Loucy (cell line): ENCODE data around the gene FYN.

Experiments used
- H2AFZ ChIP-seq: fragments of 200-600 bp; sonication (generic); 2 replicates; pipeline ENCODE4 v1.6.0; 2016; ENCODE audit warnings: antibody characterized with exemption, mild to moderate bottlenecking, low read length, moderate library complexity
- H3F3A ChIP-seq: fragments of 200-600 bp; 2 replicates; pipeline ENCODE4 v1.6.0; 2016; ENCODE audit warnings: antibody characterized with exemption, low read depth, mild to moderate bottlenecking
- H3K27me3 ChIP-seq: fragments of 200-600 bp; sonication (generic); 2 replicates; pipeline ENCODE4 v1.6.1; 2014; ENCODE audit warnings: low read length, mild to moderate bottlenecking; ENCODE audit not compliant: insufficient read depth, poor library complexity, severe bottlenecking
- H3K36me3 ChIP-seq: fragments of 200-600 bp; sonication (generic); 2 replicates; pipeline ENCODE4 v1.6.1; 2016; ENCODE audit warnings: low read length; ENCODE audit not compliant: insufficient read depth
- H3K4me1 ChIP-seq: fragments of 200-600 bp; sonication (generic); 2 replicates; pipeline ENCODE4 v1.5.1; 2014; ENCODE audit warnings: low read length, mild to moderate bottlenecking; ENCODE audit not compliant: insufficient read depth, poor library complexity, severe bottlenecking
- H3K4me2 ChIP-seq: fragments of 200-600 bp; sonication (generic); 2 replicates; pipeline ENCODE4 v1.6.0; 2014; ENCODE audit warnings: antibody characterized with exemption, low read length, low read depth, mild to moderate bottlenecking; ENCODE audit not compliant: poor library complexity, severe bottlenecking
- H3K4me3 ChIP-seq: fragments of 200-600 bp; sonication (generic); 2 replicates; pipeline ENCODE4 v1.5.1; 2014; ENCODE audit warnings: low read length, mild to moderate bottlenecking, mixed read lengths; ENCODE audit not compliant: poor library complexity, severe bottlenecking
- H3K79me2 ChIP-seq: fragments of 200-600 bp; sonication (generic); 2 replicates; pipeline ENCODE4 v1.6.1; 2014; ENCODE audit warnings: low read length; ENCODE audit not compliant: insufficient read depth
- H3K9ac ChIP-seq: fragments of 200-600 bp; sonication (generic); 2 replicates; pipeline ENCODE4 v1.6.0; 2014; ENCODE audit warnings: mild to moderate bottlenecking, low read depth, low read length, moderate library complexity; ENCODE audit not compliant: poor library complexity, severe bottlenecking
- H3K9me2 ChIP-seq: fragments of 200-600 bp; sonication (generic); replicated peaks from 2 replicates; pipeline ENCODE4 v1.6.1; 2016; ENCODE audit warnings: low read depth, low read length, mixed read lengths
- H3K9me3 ChIP-seq: fragments of 200-600 bp; sonication (generic); 2 replicates; pipeline ENCODE4 v1.6.1; 2014; ENCODE audit warnings: mild to moderate bottlenecking, antibody characterized with exemption, low read length, low read depth; ENCODE audit not compliant: insufficient read depth
- H4K20me1 ChIP-seq: fragments of 200-600 bp; sonication (generic); 2 replicates; pipeline ENCODE4 v1.6.0; 2014; ENCODE audit warnings: antibody characterized with exemption, low read length, mild to moderate bottlenecking; ENCODE audit not compliant: insufficient read depth, poor library complexity, severe bottlenecking
- CTCF ChIP-seq: fragments of 200-600 bp; sonication (generic); conservative IDR thresholded peaks from 2 replicates; pipeline ENCODE4 v1.5.1; 2014; ENCODE audit warnings: mild to moderate bottlenecking, antibody characterized with exemption, low read length
- EZH2phosphoT487 ChIP-seq: fragments of 200-600 bp; IDR thresholded peaks from 2 replicates; pipeline ENCODE4 v1.6.1; 2018; ENCODE audit warnings: antibody characterized with exemption, mild to moderate bottlenecking, moderate library complexity, borderline replicate concordance

The FYN gene

GRCh38 chr6:111711984-111712752 lies 161.1 kb downstream of the FYN start:
- Histone ChIP-seq H3K9me3 (no peaks in the 10 kb centered on the region), H4K20me1 (no peaks in the 10 kb centered on the region), H3F3A (no peaks in the 10 kb centered on the region), H3K9ac (no peak overlapping the region), H3K4me1 (no peaks in the 10 kb centered on the region), H3K4me2 (no peak overlapping the region), H3K79me2 (no peaks in the 10 kb centered on the region), H2AFZ (no peak overlapping the region), H3K4me3 (no peak overlapping the region), H3K9me2 (no peaks in the 10 kb centered on the region), H3K27me3 (no peaks in the 10 kb centered on the region), H3K36me3 (peaks cover 60% of the 10 kb centered on the region; the same call in 1 of the 2 replicates)
- TF ChIP-seq EZH2phosphoT487 (no peak), CTCF (no peak)

- Histone ChIP-seq H3K9me3 (no peaks in the 10 kb centered on the region), H3K36me3 (peaks cover 64% of the 10 kb centered on the region; the same call in 1 of the 2 replicates), H3K4me3 (no peak overlapping the region), H3K9me2 (no peaks in the 10 kb centered on the region), H3K9ac (no peak overlapping the region), H3K79me2 (no peaks in the 10 kb centered on the region), H3K27me3 (no peaks in the 10 kb centered on the region), H2AFZ (no peak overlapping the region), H4K20me1 (no peaks in the 10 kb centered on the region), H3K4me2 (no peak overlapping the region), H3F3A (no peaks in the 10 kb centered on the region), H3K4me1 (no peaks in the 10 kb centered on the region)
- TF ChIP-seq EZH2phosphoT487, result no peak
- TF ChIP-seq CTCF, result no peak
Measured at GRCh38 chr6:111711476-111711875, 161.8 kb downstream of the FYN start.

GRCh38 chr6:111710911-111711310 lies 162.3 kb downstream of the FYN start:
- Histone ChIP-seq H3K79me2 (no peaks in the 10 kb centered on the region), H3F3A (no peaks in the 10 kb centered on the region), H3K36me3 (peaks cover 68% of the 10 kb centered on the region; the same call in 1 of the 2 replicates), H3K27me3 (no peaks in the 10 kb centered on the region), H3K9me2 (no peaks in the 10 kb centered on the region), H2AFZ (no peak overlapping the region), H3K4me1 (no peaks in the 10 kb centered on the region), H3K9ac (no peak overlapping the region), H3K4me2 (no peak overlapping the region), H4K20me1 (no peaks in the 10 kb centered on the region), H3K9me3 (no peaks in the 10 kb centered on the region), H3K4me3 (no peak overlapping the region)
- no peak for TF ChIP-seq EZH2phosphoT487
- no peak for TF ChIP-seq CTCF
